NCI-H1105 treated with DMSO at 0.1 percent for 48 hours (cell line): ENCODE data around the gene CR1L.
"Not testable (repeated sequence)": the region's sequence is repeated elsewhere in the genome, so short reads cannot be mapped to it uniquely, and the experiment has no call there.

Experiments
- DNase-seq: peaks from one replicate; lab custom pipeline; 2025; lab: John Stamatoyannopoulos, UW

CR1L gene

DNA sequence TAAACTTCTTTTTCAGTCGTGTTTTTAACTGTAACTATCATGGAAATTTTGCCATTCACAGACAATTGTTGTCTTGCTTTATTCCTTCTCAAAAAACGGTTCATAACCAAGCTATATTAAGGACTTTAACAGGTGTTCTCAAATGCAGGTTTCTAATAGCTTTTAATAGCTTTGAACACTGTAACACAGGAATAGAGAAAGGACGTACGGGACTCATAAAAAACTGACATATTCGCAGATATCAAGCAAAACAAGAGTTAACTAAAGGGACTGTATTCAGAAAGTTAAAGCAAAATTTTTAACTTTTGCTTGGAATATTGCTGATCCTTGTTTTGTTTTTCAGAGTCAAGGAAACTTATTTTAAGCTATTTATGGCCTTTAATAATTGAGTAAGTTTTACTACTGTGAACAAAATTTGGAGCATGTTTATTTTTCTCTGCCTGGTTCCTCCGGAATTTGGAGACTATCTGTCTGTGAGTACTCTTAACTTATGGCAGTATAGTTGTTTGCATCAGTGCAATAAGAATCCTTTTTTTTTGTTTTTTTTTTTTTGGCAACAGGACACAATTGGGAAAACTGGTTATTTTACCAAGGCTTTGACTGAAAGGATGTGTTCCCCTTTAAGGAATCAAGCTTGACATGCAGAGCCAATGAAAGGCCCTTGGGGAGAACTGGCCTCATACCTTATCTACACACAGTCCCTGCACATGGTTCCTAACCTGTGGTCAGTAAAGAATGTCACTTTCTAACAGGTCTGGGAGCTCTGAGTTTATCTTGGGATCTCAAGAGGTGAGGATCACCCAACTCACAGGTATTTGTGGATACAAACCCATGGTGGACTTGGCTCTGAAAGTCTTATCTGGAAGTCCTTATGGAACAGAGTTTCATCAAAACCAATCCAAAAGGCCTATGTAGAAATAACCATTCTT, 101.2 kb downstream of the CR1L start:
- no peak for DNase-seq

DNA sequence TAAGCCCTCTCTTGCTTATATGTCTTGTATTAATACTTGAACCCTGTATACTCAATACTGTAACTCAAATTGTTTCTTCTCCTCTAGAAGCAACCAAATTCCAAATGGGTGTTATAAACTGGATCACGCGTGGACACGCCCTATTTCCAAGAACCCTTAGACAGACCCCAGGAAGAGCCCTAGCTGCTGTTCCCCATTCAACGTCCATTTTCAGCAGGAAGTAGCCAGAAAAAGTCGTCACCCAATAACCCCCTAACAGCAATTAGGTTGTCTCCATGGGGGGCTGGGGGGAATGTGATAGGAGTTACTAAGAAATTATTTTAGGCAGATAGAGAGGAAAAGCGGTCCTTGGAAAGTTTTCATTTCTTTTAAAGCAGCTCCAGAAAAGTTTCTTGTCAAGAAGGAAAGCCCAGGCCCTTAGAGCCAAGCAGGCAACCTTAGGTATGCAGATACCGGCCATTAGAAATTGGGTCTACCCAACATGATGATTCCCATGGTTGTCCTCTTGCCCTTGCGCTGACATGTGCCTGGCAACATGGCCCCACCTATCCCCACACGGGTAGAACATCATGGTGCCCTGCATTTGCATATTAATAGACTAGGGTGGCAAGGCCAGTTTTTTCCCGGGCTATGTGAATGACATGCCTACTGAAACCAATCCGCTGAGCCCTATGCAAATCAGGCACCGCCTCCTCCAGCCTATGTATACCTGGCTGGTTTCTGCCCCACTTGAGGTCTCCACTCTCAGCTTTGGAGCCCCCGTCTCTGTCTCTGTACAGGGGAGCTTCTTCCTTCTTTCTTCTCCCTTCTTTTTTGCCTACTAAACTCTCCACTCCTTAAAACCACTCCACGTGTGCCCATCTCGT, 102.9 kb downstream of the CR1L start:
- DNase-seq, result no peak

GRCh38 chr1:207748737-207749528, 104.0 kb downstream of the CR1L start:
- peak; percentile 34 for DNase-seq

- no peak for DNase-seq
These were observed 105.8 kb downstream of the CR1L start for GRCh38 chr1:207750631-207751305.

DNA sequence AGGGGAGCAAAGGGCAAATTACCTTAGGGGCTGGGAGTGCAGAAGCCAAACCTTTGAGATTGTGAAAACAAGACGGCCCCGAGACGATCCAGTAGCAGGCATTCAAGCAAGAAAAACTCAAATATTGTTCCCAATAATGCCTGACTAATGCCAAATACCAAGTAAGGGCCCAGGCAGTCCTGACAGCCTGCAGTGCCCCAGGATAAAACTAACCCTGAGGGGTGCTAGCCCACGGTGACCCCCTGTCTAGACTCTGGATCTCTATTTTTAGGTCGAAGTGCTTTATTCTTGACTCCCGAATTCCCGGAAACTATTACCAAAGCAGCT, 106.5 kb downstream of the CR1L start:
- not testable (repeated sequence) for DNase-seq

- DNase-seq, result peak; percentile 95
These were observed 107.0 kb downstream of the CR1L start, which contains the start of gene CD46 for GRCh38 chr1:207751790-207752455. TSS of gene CD46 (plus strand) at chr1:207752054. CDS start at chr1:207752213, 159 bp downstream.

GRCh38 chr1:207752456-207752998, 107.6 kb downstream of the CR1L start:
- peak; percentile 41 for DNase-seq

DNA sequence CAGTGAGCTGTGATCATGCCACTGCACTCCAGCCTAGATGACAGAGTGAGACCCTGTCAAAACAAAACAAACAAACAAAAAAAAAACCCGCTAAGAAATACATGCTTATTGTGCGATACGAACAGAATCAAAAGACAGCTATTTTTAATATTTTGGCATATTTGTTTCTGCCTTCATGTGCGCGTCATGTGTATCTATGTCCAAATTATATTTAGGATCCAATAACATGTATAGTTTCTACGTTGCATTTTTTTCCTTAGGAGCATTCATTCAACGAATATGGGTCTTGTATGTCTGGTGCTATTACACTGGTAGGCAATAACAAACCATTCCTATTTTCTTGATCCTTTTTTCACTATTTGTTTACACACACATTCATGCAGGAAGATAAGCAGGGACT, 108.7 kb downstream of the CR1L start:
- no peak for DNase-seq

DNA sequence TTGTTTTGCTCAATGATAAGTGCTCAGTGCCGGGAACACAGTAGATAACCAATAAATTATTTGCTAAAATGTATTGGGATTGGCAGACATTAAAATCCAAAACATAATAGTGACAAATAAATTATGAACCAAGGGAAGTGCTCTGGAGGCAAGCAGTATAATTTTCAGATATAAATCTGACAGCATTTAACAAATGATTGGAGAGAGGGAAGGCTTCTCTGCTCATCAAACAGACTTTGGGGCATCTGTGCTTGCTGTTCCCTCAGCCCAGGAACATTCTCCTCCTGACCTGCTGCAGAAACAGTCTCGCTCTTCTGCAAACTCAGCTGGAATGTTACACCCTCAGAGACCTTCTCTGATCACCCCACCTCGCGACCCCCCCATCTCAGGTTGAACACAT, 109.1 kb downstream of the CR1L start:
- DNase-seq, result no peak

- DNase-seq, result no peak
These were observed 110.2 kb downstream of the CR1L start for GRCh38 chr1:207754974-207755700.

DNA sequence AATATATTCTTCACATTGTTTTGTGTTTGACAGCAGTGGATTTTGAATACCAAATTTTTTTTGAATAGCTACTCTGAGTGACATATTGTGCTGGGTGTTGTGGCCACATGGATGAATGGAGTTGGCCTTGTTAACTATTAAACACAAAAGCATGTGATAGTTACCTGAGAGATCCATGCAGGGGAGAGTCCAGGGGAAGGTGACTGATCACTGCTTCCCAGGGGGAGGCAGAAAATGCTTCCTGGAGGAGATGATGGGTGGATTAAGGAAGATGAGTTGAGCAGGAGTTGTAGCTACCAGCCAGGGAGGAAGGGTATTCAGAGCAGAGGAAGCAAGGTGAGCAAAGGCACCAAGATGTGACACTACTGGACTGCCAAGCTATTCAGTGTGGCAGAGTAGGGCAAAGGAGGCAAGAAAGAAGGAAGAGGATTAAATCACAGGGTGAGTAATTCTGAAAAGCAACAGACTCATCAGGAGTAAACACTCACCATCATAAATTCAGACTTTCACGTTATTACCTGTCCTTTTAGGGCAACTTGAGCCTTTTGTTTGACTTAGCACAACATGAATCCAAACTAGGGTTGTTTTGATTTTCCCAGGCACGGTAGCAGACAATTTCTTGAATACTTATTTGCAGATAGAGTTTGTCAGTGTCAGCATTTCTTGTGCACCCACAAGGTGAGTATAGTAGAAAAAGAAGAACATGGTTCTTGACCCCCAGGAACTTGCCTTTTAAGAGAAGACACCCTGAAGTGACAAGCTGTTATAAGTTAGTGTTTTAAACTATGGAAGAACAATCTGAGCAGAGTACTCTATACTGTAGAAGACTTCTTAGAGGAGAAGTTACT, 111.1 kb downstream of the CR1L start:
- DNase-seq, result no peak

DNA sequence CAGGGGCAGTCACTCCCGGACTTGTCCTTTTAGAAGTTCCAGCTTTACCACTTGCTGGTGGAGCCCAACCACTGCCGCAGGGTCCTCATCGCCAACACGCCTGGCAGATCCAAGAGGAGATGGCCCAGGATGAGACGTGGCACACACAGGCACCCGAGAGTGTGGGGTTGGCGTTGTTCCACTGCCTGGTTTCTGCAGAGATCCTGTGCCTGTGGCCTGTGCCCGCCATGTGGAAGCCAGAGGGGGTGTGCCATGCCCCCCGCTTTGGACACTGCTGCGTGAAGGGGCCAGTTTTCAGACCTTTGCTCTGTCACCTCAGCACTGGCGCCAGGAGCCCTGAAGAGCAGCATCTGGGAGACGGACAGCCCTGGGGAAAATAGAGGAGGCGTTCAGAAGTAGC, 117.7 kb downstream of the CR1L start:
- DNase-seq, result no peak

- DNase-seq, result no peak
These were observed 118.2 kb downstream of the CR1L start for GRCh38 chr1:207763091-207763490.

- DNase-seq, result no peak
These were observed 119.0 kb downstream of the CR1L start for GRCh38 chr1:207763972-207764371.

DNA sequence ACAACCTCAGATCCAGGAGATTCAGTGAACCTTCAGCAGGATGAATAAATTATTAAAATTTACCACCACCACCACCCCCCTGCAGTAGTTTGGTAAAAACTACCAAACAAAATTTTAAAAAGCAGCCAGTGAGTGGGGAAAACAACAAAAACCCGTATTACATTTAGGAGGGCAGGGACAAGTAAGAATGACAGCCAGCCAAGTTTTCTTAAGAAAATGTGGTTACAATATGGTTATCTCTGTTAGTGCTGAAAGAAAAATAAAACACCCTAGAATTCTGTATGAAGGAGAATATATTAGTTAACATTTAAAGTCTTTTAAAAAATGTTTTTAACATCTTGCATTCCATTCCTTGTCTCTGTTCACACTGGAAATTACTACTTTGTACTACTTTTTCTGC, 121.6 kb downstream of the CR1L start:
- DNase-seq, result no peak

- not testable (repeated sequence) for DNase-seq
These were observed 125.6 kb downstream of the CR1L start for GRCh38 chr1:207770514-207770913.
